Immature natural killer cell (primary cell): ENCODE results near the gene SERGEF. TPM values are rescaled to one million over a fixed set of nuclear protein-coding genes. Genes with fewer than 3 reads are reported as not detected.

ENCODE experiments used
- DNase-seq, 3 donors: peaks; one replicate each; pipeline ENCODE4 v3.0.0; 2022; ENCODE audit warnings: mixed read lengths in 1 of 3
- H3K27ac Mint-ChIP-seq, 6 donors: one replicate each; pipeline ENCODE4 v1.8.0; 2020; ENCODE audit warnings: mixed read lengths in 6 of 6, mild to moderate bottlenecking in 5 of 6, inconsistent platforms in 4 of 6, moderate library complexity in 3 of 6
- H3K27me3 Mint-ChIP-seq, 3 donors: one replicate each; pipeline ENCODE4 v1.8.0; 2020 to 2021; ENCODE audit warnings: low read depth in 3 of 3, mild to moderate bottlenecking in 3 of 3, mixed read lengths in 3 of 3, moderate library complexity in 3 of 3, inconsistent platforms in 1 of 3
- H3K36me3 Mint-ChIP-seq, 3 donors: one replicate each; pipeline ENCODE4 v1.8.0; 2020; ENCODE audit warnings: mixed read lengths in 3 of 3, inconsistent platforms in 2 of 3, mild to moderate bottlenecking in 2 of 3
- H3K4me1 Mint-ChIP-seq, 2 donors: one replicate each; pipeline ENCODE4 v1.8.0; 2020; ENCODE audit warnings: inconsistent platforms in 2 of 2, mild to moderate bottlenecking in 2 of 2, mixed read lengths in 2 of 2, moderate library complexity in 1 of 2
- H3K4me3 Mint-ChIP-seq, 5 donors: one replicate each; pipeline ENCODE4 v1.8.0; 2020; ENCODE audit warnings: mild to moderate bottlenecking in 5 of 5, mixed read lengths in 5 of 5, inconsistent platforms in 3 of 5, moderate library complexity in 3 of 5
- H3K9me3 Mint-ChIP-seq, 6 donors: one replicate each; pipeline ENCODE4 v1.8.0; 2020; ENCODE audit warnings: mild to moderate bottlenecking in 6 of 6, mixed read lengths in 6 of 6, inconsistent platforms in 4 of 6, moderate library complexity in 3 of 6
- polyA plus RNA-seq, 3 donors: library from polyadenylated mRNA; unstranded; fragments of 300-500 nt; fragmentation: Illumina TruSeq; gene quantifications; one replicate each; pipeline ENCODE4 v1.2.3, GENCODE V29; 2021

The SERGEF gene
- polyA plus RNA-seq, 3 donors from 2014 or later, result 52.0 to 104 (median 68.3) TPM

- Mint-ChIP-seq H3K4me1 (peaks cover 0 to 12% of the 10 kb centered on the region in 2 donors), H3K4me3 (no peak overlapping the region), H3K9me3 (peaks cover 0 to 3% (median 0%) of the 10 kb centered on the region in 6 donors), H3K27ac (no peak overlapping the region), H3K27me3 (peaks cover 6 to 18% (median 10%) of the 10 kb centered on the region in 3 donors), H3K36me3 (no peaks in the 10 kb centered on the region)
- DNase-seq, result no peak
Observed at GRCh38 chr11:17738151-17738973, 274.5 kb downstream of the SERGEF start.

Other genes starting within 250 kb of the SERGEF start
- gene TPH1, start 33.2 kb upstream of the SERGEF start, polyA plus RNA-seq, result not detected
- 10 to 100 TPM in 2 of 3 donors, 1 to 10 TPM in 1; 8.5 to 18.5 (median 13.0) TPM for gene SAAL1, start 93.0 kb upstream of the SERGEF start, polyA plus RNA-seq
- gene MRGPRX3, start 119.5 kb upstream of the SERGEF start, polyA plus RNA-seq, result not detected
- gene MRGPRX4, start 159.8 kb upstream of the SERGEF start, polyA plus RNA-seq, result not detected
- not detected for gene SAA4, start 223.8 kb upstream of the SERGEF start, polyA plus RNA-seq
- not detected for gene SAA2, start 235.6 kb upstream of the SERGEF start, polyA plus RNA-seq